Thyroid gland (tissue), 4 donors: ENCODE data around the gene PNMA8B.

Source experiments
- POLR2A ChIP-seq, 2 donors: fragments of 450-650 bp; IDR thresholded peaks; one replicate each; pipeline ENCODE4 v1.6.1; 2017; ENCODE audit warnings: antibody characterized with exemption in 2 of 2, mild to moderate bottlenecking in 2 of 2, moderate library complexity in 1 of 2
- TF ChIP-seq, protein P1 (sequence below), 6 experiments: fragments of 200-600 bp in 3 of 6; fragments of 450-650 bp in 3 of 6; sonication (generic) in 3 of 6; IDR thresholded peaks; one replicate each; pipeline ENCODE4 v1.5.1; 2016 to 2019; ENCODE audit warnings: antibody characterized with exemption in 6 of 6, mild to moderate bottlenecking in 2 of 6, inconsistent platforms in 1 of 6, moderate library complexity in 1 of 6

DNA sequence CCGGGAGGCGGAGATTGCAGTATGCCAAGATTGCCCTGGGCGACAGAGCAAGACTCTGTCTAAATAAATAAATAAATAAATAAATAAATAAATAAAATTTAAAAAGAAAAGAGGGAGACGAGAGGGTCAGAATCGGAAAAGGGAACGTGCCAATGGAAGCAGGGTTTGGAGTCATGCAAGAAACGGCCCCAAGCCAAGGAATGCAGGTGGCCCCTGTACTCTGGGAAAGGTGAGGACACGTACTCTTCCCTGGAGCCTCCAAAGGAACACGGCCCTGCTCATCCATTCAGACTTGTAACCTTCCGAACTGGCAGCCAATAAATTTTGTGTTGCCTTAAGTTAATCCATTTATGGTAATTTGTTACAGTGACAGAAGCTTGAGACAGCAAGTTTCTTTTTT lies 47.1 kb downstream of the PNMA8B start:
- TF ChIP-seq, protein P1, sequence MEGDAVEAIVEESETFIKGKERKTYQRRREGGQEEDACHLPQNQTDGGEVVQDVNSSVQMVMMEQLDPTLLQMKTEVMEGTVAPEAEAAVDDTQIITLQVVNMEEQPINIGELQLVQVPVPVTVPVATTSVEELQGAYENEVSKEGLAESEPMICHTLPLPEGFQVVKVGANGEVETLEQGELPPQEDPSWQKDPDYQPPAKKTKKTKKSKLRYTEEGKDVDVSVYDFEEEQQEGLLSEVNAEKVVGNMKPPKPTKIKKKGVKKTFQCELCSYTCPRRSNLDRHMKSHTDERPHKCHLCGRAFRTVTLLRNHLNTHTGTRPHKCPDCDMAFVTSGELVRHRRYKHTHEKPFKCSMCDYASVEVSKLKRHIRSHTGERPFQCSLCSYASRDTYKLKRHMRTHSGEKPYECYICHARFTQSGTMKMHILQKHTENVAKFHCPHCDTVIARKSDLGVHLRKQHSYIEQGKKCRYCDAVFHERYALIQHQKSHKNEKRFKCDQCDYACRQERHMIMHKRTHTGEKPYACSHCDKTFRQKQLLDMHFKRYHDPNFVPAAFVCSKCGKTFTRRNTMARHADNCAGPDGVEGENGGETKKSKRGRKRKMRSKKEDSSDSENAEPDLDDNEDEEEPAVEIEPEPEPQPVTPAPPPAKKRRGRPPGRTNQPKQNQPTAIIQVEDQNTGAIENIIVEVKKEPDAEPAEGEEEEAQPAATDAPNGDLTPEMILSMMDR (IDR thresholded peaks at IDR 0.05) = no peak
- TF ChIP-seq POLR2A (IDR thresholded peaks at IDR 0.05) = no peak
